Measurements from ENCODE around the gene TEKT5.

- TF ChIP-seq JUND (IDR thresholded peaks at IDR 0.05), result no peak
- TF ChIP-seq YY1 (IDR thresholded peaks at IDR 0.05), result no peak
- TF ChIP-seq, protein P1, sequence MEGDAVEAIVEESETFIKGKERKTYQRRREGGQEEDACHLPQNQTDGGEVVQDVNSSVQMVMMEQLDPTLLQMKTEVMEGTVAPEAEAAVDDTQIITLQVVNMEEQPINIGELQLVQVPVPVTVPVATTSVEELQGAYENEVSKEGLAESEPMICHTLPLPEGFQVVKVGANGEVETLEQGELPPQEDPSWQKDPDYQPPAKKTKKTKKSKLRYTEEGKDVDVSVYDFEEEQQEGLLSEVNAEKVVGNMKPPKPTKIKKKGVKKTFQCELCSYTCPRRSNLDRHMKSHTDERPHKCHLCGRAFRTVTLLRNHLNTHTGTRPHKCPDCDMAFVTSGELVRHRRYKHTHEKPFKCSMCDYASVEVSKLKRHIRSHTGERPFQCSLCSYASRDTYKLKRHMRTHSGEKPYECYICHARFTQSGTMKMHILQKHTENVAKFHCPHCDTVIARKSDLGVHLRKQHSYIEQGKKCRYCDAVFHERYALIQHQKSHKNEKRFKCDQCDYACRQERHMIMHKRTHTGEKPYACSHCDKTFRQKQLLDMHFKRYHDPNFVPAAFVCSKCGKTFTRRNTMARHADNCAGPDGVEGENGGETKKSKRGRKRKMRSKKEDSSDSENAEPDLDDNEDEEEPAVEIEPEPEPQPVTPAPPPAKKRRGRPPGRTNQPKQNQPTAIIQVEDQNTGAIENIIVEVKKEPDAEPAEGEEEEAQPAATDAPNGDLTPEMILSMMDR (IDR thresholded peaks at IDR 0.05; ENCODE audit: low read depth, low read length, missing input control), result no peak
- TF ChIP-seq RAD21 (IDR thresholded peaks at IDR 0.05), result no peak
- TF ChIP-seq TAF1 (conservative IDR thresholded peaks at IDR 0.05), result no peak
- TF ChIP-seq REST (IDR thresholded peaks at IDR 0.05), result no peak
- TF ChIP-seq MAX (IDR thresholded peaks at IDR 0.05), result no peak
- no peak for TF ChIP-seq HNF4G (IDR thresholded peaks at IDR 0.05)
These were observed 56.6 kb downstream of the TEKT5 start for GRCh38 chr16:10638101-10638500.

Measured in liver (tissue), 3 donors.